Panc1 (cell line): ENCODE data around the gene FAM200C. TPM values are rescaled to one million over a fixed set of nuclear protein-coding genes. Genes with fewer than 3 reads are reported as not detected.
A peak's percentile ranks its signal among the peaks of the same experiment; 100 is the strongest.

Source experiments
- ATAC-seq: fragments of 200-7000 bp; cut with Tn5 transposase; 2 replicates; pipeline ENCODE4 v1.9.1; 2020; ENCODE audit warnings: mild to moderate bottlenecking, moderate library complexity
- BruUV-seq: library from RNA; stranded (reverse); fragments of 400-500 nt; replicated peaks from 2 replicates; lab custom pipeline; 2021; lab: Mats Ljungman, UMichigan
- CTCF ChIA-PET: fragments of 300-600 bp; sonication (Branson Sonifier 250); formaldehyde crosslinking; loops from one replicate; lab custom pipeline; 2022; ENCODE audit warnings: antibody characterized with exemption; lab: Charles Lee
- POLR2A ChIA-PET: fragments of 300-600 bp; sonication (Branson Sonifier 250); formaldehyde crosslinking; loops from one replicate; lab custom pipeline; 2022; ENCODE audit warnings: antibody characterized with exemption; lab: Charles Lee
- DNase-seq: peaks from one replicate; pipeline ENCODE4 v3.0.0-alpha.2; 2010; ENCODE audit warnings: low read depth, low spot score
- H3K27ac ChIP-seq: 2 replicates; pipeline ENCODE4 v1.5.1; 2011; ENCODE audit warnings: mild to moderate bottlenecking, low read length, inconsistent platforms
- H3K27me3 ChIP-seq: fragments of 200-500 bp; sonication (Bioruptor generic); 2 replicates; pipeline ENCODE4 v1.6.0; 2014; ENCODE audit warnings: low read length, inconsistent platforms; ENCODE audit not compliant: control insufficient read depth, insufficient read depth
- H3K36me3 ChIP-seq: fragments of 200-500 bp; sonication (Bioruptor generic); 2 replicates; pipeline ENCODE4 v1.5.1; 2014; ENCODE audit warnings: inconsistent platforms, mild to moderate bottlenecking, low read length, moderate library complexity; ENCODE audit not compliant: control insufficient read depth, insufficient read depth
- H3K4me1 ChIP-seq: 2 replicates; pipeline ENCODE4 v1.5.1; 2011; ENCODE audit warnings: inconsistent platforms, mild to moderate bottlenecking, low read length, moderate library complexity; ENCODE audit not compliant: control insufficient read depth, insufficient read depth
- H3K4me3 ChIP-seq, 2 experiments: 2 replicates each; pipeline ENCODE4 v1.5.1; 2011 to 2012; ENCODE audit warnings: low read depth in 2 of 2, low read length in 2 of 2, mild to moderate bottlenecking in 2 of 2, inconsistent platforms in 1 of 2, moderate library complexity in 1 of 2
- H3K9me3 ChIP-seq: fragments of 200-500 bp; sonication (Bioruptor generic); 2 replicates; pipeline ENCODE4 v1.5.1; 2014; ENCODE audit warnings: low read depth, mild to moderate bottlenecking, inconsistent platforms, low read length, moderate library complexity; ENCODE audit not compliant: control insufficient read depth, insufficient read depth
- CTCF ChIP-seq: fragments of 450-650 bp; IDR thresholded peaks from 2 replicates; pipeline ENCODE4 v1.5.1; 2017; ENCODE audit warnings: mild to moderate bottlenecking
- POLR2AphosphoS5 ChIP-seq: IDR thresholded peaks from 2 replicates; pipeline ENCODE4 v1.6.1; 2012; ENCODE audit warnings: mild to moderate bottlenecking, low read depth, low read length, moderate library complexity
- REST ChIP-seq, 2 experiments: IDR thresholded peaks; 2 replicates each; pipeline ENCODE4 v1.6.1; 2011 to 2012; ENCODE audit warnings: low read depth in 2 of 2, control low read depth in 1 of 2, low read length in 1 of 2, mild to moderate bottlenecking in 1 of 2, moderate library complexity in 1 of 2; ENCODE audit not compliant: insufficient read depth in 1 of 2
- SIN3A ChIP-seq: IDR thresholded peaks from 2 replicates; pipeline ENCODE4 v1.6.1; 2012; ENCODE audit warnings: low read depth, mild to moderate bottlenecking, low read length, moderate library complexity, borderline replicate concordance; ENCODE audit not compliant: insufficient read depth
- TCF7L2 ChIP-seq: IDR thresholded peaks from 2 replicates; pipeline ENCODE4 v1.6.1; 2011; ENCODE audit warnings: mild to moderate bottlenecking, low read depth, low read length, inconsistent platforms
- in situ Hi-C: cut with HindIII; loops from 2 replicates; pipeline ENCODE4 v1.10.0; 2016; ENCODE audit warnings: low sequenced_read_pairs, low pct_unique_long_range_greater_than_20kb
- intact Hi-C: fragments of 100-400 bp; cut with micrococcal nuclease; formaldehyde crosslinking; loops from one replicate; pipeline ENCODE4 v1.10.0; 2022; ENCODE audit not compliant: unreplicated experiment
- total RNA-seq: library from RNA; stranded (reverse); gene quantifications from one replicate; pipeline ENCODE4 v1.2.1, GENCODE V29; 2021; ENCODE audit not compliant: unreplicated experiment

Gene FAM200C
- total RNA-seq, 1 experiment from 2014 or later, result 3.0 TPM

DNA sequence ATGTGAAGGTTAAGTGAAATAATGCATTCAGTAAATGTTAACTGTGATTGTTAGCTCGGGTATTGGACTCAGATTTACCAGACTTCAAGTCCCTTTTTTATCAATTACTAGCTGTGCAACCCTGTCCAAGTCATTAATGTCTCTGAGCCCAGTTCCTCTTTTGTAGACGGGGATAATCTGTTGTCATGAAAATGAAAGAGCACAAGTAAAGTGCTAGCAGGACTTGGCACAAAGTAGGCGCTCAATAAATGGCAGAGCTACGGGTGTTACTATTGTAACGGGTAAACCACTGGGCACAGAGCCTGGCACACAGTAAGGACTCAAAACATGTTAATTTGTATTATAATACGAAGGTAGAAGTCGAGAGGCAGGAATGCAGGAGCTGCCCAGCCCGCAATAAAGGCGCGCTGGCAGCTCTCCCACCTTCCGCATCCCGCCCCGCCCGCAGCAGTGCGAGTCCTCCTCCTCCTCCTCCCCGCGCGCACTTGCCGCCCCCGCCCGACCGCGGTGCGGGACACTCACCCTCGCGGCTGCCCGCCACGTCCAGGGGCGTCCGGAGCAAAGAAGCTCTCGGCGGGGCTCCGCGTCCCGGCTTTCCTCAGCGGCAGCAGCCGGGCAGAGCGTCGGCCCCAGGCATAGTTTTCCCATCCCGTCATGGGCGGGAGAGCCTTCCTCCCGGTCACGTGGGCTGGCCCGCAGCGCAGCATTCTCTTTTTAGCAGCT is 29.7 kb downstream of the FAM200C start, which contains the start of gene C1QTNF2:
TSS of gene C1QTNF2 (minus strand) at position 637 of the 723 bp plus-strand sequence. CDS start 15,615 bp downstream, outside the sequence.
- no peak for DNase-seq
- Histone ChIP-seq H3K36me3 (no peaks in the 10 kb centered on the region), H3K4me1 (no peaks in the 10 kb centered on the region; the same call in 1 of the 2 replicates), H3K9me3 (no peaks in the 10 kb centered on the region), H3K27ac (no peak within 1 kb of the TSS), H3K27me3 (peaks cover 24% of the 10 kb centered on the region), H3K4me3 (peak within 1 kb of the TSS; percentile 47 to 51)
- POLR2A ChIA-PET, result no interaction called here
- in situ Hi-C loops, result no loop called here
- intact Hi-C loops, result no loop called here
- BruUV-seq, result no TSS peak
- CTCF ChIA-PET, result no interaction called here
- TF ChIP-seq TCF7L2 (no peak), REST (IDR thresholded peaks at IDR 0.05; ENCODE audit: insufficient read depth in 1 of 2, low read depth in 2 of 2, low read length in 1 of 2) (no peak), CTCF (no peak), POLR2AphosphoS5 (no peak), SIN3A (no peak)
- ATAC-seq, result peak; percentile 83

DNA sequence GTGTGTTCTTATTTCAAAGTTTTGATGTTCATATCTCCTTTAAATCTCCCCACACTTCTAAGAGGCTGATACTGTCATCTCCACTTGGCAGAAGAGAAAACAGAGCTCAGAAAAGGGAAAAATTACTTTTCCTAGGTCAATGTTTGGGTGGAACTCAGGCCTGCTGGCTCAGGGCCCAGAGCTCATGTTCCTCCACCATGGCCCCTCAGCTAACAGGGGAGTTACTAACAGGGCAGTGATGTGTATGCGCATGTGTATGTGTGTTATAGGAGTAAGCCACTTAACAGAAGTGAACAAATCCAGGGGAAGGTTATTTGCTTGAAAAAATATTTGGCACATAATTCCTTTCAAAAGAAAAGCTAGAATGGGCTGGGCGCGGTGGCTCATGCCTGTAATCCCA is 32.0 kb downstream of the FAM200C start:
- peaks cover 24% of the 10 kb centered on the region for H3K27me3 ChIP-seq
- H3K4me3 ChIP-seq, result no peak overlapping the region
- in situ Hi-C loops, result no loop called here
- ChIA-PET CTCF (no interaction called here), POLR2A (interaction anchor here (0.6 kb wide), 1 partner anchor 288 kb away, joined by 4 read pairs; no protein-coding TSS in a partner anchor)
- TF ChIP-seq TCF7L2 (no peak), CTCF (no peak), REST (IDR thresholded peaks at IDR 0.05; ENCODE audit: insufficient read depth in 1 of 2, low read depth in 2 of 2, low read length in 1 of 2) (no peak), POLR2AphosphoS5 (no peak), SIN3A (no peak)
- no peaks in the 10 kb centered on the region; the same call in 1 of the 2 replicates for H3K4me1 ChIP-seq
- DNase-seq, result no peak
- H3K36me3 ChIP-seq, result no peaks in the 10 kb centered on the region
- H3K27ac ChIP-seq, result no peak overlapping the region
- BruUV-seq, result no TSS peak
- no peak for ATAC-seq
- intact Hi-C loops, result no loop called here
- no peaks in the 10 kb centered on the region for H3K9me3 ChIP-seq
